ENCODE measurements around the gene LPP. TPM values are rescaled to one million over a fixed set of nuclear protein-coding genes. Genes with fewer than 3 reads are reported as not detected.
"Not testable (repeated sequence)": the region's sequence is repeated elsewhere in the genome, so short reads cannot be mapped to it uniquely, and the experiment has no call there.

The LPP gene
- total RNA-seq, 1 donor from 2014 or later, result 184 TPM

DNA sequence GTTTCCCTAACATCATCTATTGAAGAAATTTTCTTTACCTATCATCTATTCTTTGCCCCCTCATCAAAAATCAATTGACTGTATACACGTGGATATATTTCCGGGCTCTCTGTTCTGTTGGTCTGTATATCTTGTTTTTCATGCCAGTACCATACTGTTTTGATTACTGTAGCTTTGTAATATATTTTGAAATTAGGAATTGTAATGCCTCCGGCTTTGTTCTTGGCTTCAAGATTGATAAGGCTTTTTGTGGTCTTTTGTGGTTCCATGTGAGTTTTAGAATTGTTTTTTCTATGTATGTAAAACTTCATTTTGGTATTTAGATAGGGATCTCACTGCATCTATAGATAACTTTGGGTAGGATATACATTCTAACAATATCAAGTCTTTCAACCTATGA, 454.4 kb downstream of the LPP start:
- H3K27ac Mint-ChIP-seq (ENCODE audit: unreplicated experiment), result no peak overlapping the region
- peaks cover 40% of the 10 kb centered on the region for H3K4me1 Mint-ChIP-seq (ENCODE audit: unreplicated experiment)
- TF ChIP-seq, protein P1, sequence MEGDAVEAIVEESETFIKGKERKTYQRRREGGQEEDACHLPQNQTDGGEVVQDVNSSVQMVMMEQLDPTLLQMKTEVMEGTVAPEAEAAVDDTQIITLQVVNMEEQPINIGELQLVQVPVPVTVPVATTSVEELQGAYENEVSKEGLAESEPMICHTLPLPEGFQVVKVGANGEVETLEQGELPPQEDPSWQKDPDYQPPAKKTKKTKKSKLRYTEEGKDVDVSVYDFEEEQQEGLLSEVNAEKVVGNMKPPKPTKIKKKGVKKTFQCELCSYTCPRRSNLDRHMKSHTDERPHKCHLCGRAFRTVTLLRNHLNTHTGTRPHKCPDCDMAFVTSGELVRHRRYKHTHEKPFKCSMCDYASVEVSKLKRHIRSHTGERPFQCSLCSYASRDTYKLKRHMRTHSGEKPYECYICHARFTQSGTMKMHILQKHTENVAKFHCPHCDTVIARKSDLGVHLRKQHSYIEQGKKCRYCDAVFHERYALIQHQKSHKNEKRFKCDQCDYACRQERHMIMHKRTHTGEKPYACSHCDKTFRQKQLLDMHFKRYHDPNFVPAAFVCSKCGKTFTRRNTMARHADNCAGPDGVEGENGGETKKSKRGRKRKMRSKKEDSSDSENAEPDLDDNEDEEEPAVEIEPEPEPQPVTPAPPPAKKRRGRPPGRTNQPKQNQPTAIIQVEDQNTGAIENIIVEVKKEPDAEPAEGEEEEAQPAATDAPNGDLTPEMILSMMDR (IDR thresholded peaks at IDR 0.05), result no peak
- no peak overlapping the region for H3K4me3 Mint-ChIP-seq (ENCODE audit: unreplicated experiment)
- peaks cover 32% of the 10 kb centered on the region for H3K36me3 Mint-ChIP-seq (ENCODE audit: unreplicated experiment)
- H3K9me3 Mint-ChIP-seq (ENCODE audit: unreplicated experiment), result peaks cover 8% of the 10 kb centered on the region
- no peak for DNase-seq (ENCODE audit: extremely low spot score, unreplicated experiment)
- no peaks in the 10 kb centered on the region for H3K27me3 Mint-ChIP-seq (ENCODE audit: unreplicated experiment)

DNA sequence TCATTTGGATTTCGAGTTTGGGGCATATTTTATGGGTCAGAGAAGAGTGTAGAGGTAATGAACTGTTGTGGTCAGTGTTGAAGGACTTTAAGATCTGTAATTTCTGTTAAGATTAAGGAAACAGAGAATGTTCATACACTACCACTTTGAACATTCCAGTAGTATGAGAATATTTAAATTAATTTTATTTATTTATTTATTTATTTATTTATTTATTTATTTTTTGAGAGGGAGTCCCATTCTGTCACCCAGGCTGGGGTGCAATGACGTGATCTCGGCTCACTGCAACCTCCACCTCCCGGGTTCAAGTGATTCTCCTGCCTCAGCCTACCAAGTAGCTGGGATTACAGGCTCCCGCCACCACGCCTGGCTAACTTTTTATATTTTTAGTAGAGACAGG, 459.8 kb downstream of the LPP start:
- peaks cover 43% of the 10 kb centered on the region for H3K36me3 Mint-ChIP-seq (ENCODE audit: unreplicated experiment)
- not testable (repeated sequence) for H3K4me1 Mint-ChIP-seq (ENCODE audit: unreplicated experiment); H3K9me3 Mint-ChIP-seq (ENCODE audit: unreplicated experiment); H3K27ac Mint-ChIP-seq (ENCODE audit: unreplicated experiment); H3K4me3 Mint-ChIP-seq (ENCODE audit: unreplicated experiment); H3K27me3 Mint-ChIP-seq (ENCODE audit: unreplicated experiment); DNase-seq (ENCODE audit: extremely low spot score, unreplicated experiment)

DNA sequence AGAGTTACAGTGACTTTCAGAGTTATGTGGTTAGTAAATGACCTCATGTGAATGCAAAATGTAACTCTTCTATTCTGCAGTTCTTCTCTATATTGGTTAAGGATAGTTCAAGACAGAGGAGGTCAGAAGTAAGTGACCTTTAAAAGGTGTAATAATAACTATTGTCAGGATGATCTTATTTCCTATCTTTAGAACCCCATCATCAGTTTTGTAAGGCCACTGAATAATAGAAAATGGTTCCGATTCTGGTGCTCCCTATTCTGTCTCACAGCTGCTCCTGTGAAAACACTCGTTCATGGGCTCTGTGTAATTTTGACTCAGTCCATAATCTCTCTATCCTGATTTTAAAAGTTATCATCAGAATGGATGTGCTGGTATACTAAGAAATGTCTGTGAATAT, 463.3 kb downstream of the LPP start:
- no peaks in the 10 kb centered on the region for H3K9me3 Mint-ChIP-seq (ENCODE audit: unreplicated experiment)
- H3K27me3 Mint-ChIP-seq (ENCODE audit: unreplicated experiment), result no peaks in the 10 kb centered on the region

DNA sequence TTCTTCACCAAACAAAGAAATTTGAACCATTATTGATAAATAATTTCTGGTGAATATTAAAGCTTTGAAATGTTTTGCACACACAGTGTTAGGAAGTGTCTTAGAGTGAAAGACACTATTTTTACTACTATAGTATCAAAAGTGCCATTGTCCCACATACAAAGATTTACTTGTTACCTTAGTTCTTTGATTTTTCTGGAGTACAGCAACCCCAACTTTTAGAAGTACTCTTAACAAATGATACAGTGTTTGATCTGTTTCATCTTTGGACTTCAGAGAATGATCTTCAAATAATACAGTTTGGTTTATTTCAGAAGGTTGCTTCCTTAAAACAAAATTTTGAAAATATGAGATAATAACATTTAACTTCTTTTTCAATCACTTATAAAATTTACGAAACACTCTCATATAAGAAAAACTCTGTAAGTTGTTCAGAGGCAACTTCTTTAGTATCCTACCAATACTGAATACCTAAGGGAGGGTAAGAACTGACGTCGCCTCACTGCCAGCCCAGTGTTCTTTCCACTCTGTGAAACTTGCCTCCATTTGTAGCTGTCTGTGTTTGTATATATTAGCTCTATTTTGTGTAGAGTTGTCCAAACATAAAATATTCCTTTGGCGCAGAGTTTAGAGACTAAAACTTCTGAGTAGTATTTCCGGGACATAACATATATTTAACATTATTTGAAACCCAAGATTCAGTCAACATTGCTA, 464.2 kb downstream of the LPP start:
- DNase-seq (ENCODE audit: extremely low spot score, unreplicated experiment), result no peak
- peaks cover 7% of the 10 kb centered on the region for H3K4me1 Mint-ChIP-seq (ENCODE audit: unreplicated experiment)
- no peaks in the 10 kb centered on the region for H3K9me3 Mint-ChIP-seq (ENCODE audit: unreplicated experiment)
- H3K4me3 Mint-ChIP-seq (ENCODE audit: unreplicated experiment), result no peak overlapping the region
- TF ChIP-seq, protein P1 (IDR thresholded peaks at IDR 0.05), result no peak
- H3K36me3 Mint-ChIP-seq (ENCODE audit: unreplicated experiment), result peaks cover 20% of the 10 kb centered on the region
- H3K27me3 Mint-ChIP-seq (ENCODE audit: unreplicated experiment), result no peaks in the 10 kb centered on the region
- no peak overlapping the region for H3K27ac Mint-ChIP-seq (ENCODE audit: unreplicated experiment)

More for the DNA sequence above, 463.3 kb downstream of the LPP start:
- Mint-ChIP-seq H3K4me1 (ENCODE audit: unreplicated experiment) (peaks cover 7% of the 10 kb centered on the region), H3K27ac (ENCODE audit: unreplicated experiment) (no peak overlapping the region), H3K4me3 (ENCODE audit: unreplicated experiment) (no peak overlapping the region), H3K36me3 (ENCODE audit: unreplicated experiment) (peaks cover 24% of the 10 kb centered on the region)
- TF ChIP-seq, protein P1 (IDR thresholded peaks at IDR 0.05), result no peak
- DNase-seq (ENCODE audit: extremely low spot score, unreplicated experiment), result no peak

DNA sequence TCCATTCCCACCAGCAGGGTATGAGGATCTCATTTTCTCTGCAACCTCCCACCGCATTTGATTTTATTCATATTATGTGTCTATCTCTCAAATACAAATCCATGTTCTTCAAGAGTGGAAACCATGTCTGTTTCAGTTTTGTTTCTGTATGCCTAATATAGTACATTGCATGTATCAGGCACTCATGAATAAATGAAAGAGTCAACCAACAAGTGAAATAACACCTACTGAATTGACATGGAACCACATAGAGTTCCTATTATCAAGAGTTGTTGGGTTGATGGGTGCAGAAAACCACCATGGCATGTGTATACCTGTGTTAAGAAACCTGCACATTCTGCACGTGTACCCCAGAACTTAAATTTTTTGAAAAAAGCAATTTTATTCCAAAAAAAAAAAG, 466.8 kb downstream of the LPP start:
- no peaks in the 10 kb centered on the region for H3K9me3 Mint-ChIP-seq (ENCODE audit: unreplicated experiment)
- TF ChIP-seq, protein P1 (IDR thresholded peaks at IDR 0.05), result no peak
- peaks cover 8% of the 10 kb centered on the region for H3K36me3 Mint-ChIP-seq (ENCODE audit: unreplicated experiment)
- no peak for DNase-seq (ENCODE audit: extremely low spot score, unreplicated experiment)
- no peak overlapping the region for H3K27ac Mint-ChIP-seq (ENCODE audit: unreplicated experiment)
- no peaks in the 10 kb centered on the region for H3K27me3 Mint-ChIP-seq (ENCODE audit: unreplicated experiment)
- H3K4me3 Mint-ChIP-seq (ENCODE audit: unreplicated experiment), result no peak overlapping the region
- peaks cover 26% of the 10 kb centered on the region for H3K4me1 Mint-ChIP-seq (ENCODE audit: unreplicated experiment)

Data from osteocyte (in vitro differentiated cells).